B cell (primary cell): ENCODE data around the gene DOCK1. TPM values are rescaled to one million over a fixed set of nuclear protein-coding genes. Genes with fewer than 3 reads are reported as not detected.

Source experiments
- ATAC-seq: fragments of 200-7000 bp; cut with Tn5 transposase; one replicate; pipeline ENCODE4 v1.10.0; 2021; ENCODE audit warnings: low read depth, mild to moderate bottlenecking, moderate number of reproducible peaks, moderate library complexity
- CTCF ChIA-PET: fragments of 350-600 bp; sonication (Branson Sonifier 250); formaldehyde crosslinking; loops from one replicate; lab custom pipeline; 2021; ENCODE audit warnings: antibody characterized with exemption, inconsistent platforms; lab: Charles Lee
- POLR2A ChIA-PET: fragments of 350-600 bp; sonication (Branson Sonifier 250); formaldehyde crosslinking; loops from one replicate; lab custom pipeline; 2021; ENCODE audit warnings: antibody characterized with exemption; lab: Charles Lee
- DNase-seq: peaks from one replicate; pipeline ENCODE4 v3.0.0; 2013
- H2AFZ ChIP-seq: 2 replicates; pipeline ENCODE4 v1.6.1; 2012; ENCODE audit warnings: mild to moderate bottlenecking, low read depth, low read length; ENCODE audit not compliant: insufficient read depth, poor library complexity, severe bottlenecking
- H3K27ac ChIP-seq, 2 donors: 1 replicate in 1 of 2; 2 replicates in 1 of 2; pipeline ENCODE4 v1.5.1; 2012 to 2013; ENCODE audit warnings: low read length in 2 of 2, mild to moderate bottlenecking in 2 of 2, moderate library complexity in 1 of 2
- H3K27me3 ChIP-seq, 4 experiments: fragments of 200-600 bp in 1 of 4; sonication (generic) in 1 of 4; replicated peaks in 1 of 4; 1 replicate in 2 of 4; 2 replicates in 2 of 4; pipeline versions ENCODE4 v1.6.1 to v1.7.0; 2013 to 2016; ENCODE audit warnings: low read length in 3 of 4, mild to moderate bottlenecking in 2 of 4, mixed read lengths in 1 of 4, moderate library complexity in 1 of 4; ENCODE audit not compliant: insufficient read depth in 4 of 4, control insufficient read depth in 3 of 4; ENCODE audit errors: control extremely low read depth in 1 of 4
- H3K36me3 ChIP-seq, 2 experiments: replicated peaks in 1 of 2; 1 replicate in 1 of 2; 2 replicates in 1 of 2; pipeline versions ENCODE4 v1.6.1 to v1.7.1; 2013; ENCODE audit warnings: low read length in 1 of 2; ENCODE audit not compliant: insufficient read depth in 2 of 2, control insufficient read depth in 1 of 2; ENCODE audit errors: control extremely low read depth in 1 of 2, extremely low read depth in 1 of 2
- H3K4me1 ChIP-seq, 2 donors: fragments of 200-600 bp in 1 of 2; sonication (generic) in 1 of 2; 1 replicate in 1 of 2; 2 replicates in 1 of 2; pipeline versions ENCODE4 v1.5.1 to v1.6.1; 2013 to 2017; ENCODE audit warnings: low read length in 2 of 2; ENCODE audit not compliant: control insufficient read depth in 2 of 2, insufficient read depth in 2 of 2
- H3K4me2 ChIP-seq: replicated peaks from 2 replicates; pipeline ENCODE3; 2012; ENCODE audit warnings: mild to moderate bottlenecking, low read depth, low read length; ENCODE audit not compliant: poor library complexity, severe bottlenecking
- H3K4me3 ChIP-seq, 5 experiments: fragments of 200-600 bp in 1 of 5; sonication (generic) in 1 of 5; 1 replicate in 3 of 5; 2 replicates in 2 of 5; pipeline versions ENCODE4 v1.5.1 to v1.7.0; 2011 to 2016; ENCODE audit warnings: low read length in 4 of 5, mild to moderate bottlenecking in 4 of 5, low read depth in 2 of 5, control low read depth in 1 of 5, moderate library complexity in 1 of 5; ENCODE audit not compliant: insufficient read depth in 1 of 5; ENCODE audit errors: control extremely low read depth in 1 of 5, extremely low read depth in 1 of 5
- H3K79me2 ChIP-seq: fragments of 200-600 bp; sonication (generic); one replicate; pipeline ENCODE4 v1.6.0; 2016; ENCODE audit warnings: low read length; ENCODE audit not compliant: control insufficient read depth, insufficient read depth
- H3K9ac ChIP-seq: fragments of 200-600 bp; sonication (generic); 2 replicates; pipeline ENCODE4 v1.6.1; 2017; ENCODE audit warnings: mild to moderate bottlenecking, low read length, moderate library complexity
- H3K9me3 ChIP-seq, 3 donors: one replicate each; pipeline versions ENCODE4 v1.6.1 to v1.7.1; 2013; ENCODE audit warnings: low read length in 2 of 3; ENCODE audit not compliant: control insufficient read depth in 2 of 3, insufficient read depth in 1 of 3; ENCODE audit errors: control extremely low read depth in 1 of 3
- H4K20me1 ChIP-seq: 2 replicates; pipeline ENCODE4 v1.6.0; 2012; ENCODE audit warnings: mild to moderate bottlenecking, low read length; ENCODE audit not compliant: insufficient read depth, control insufficient read depth, poor library complexity, severe bottlenecking
- H3K27ac Mint-ChIP-seq: one replicate; pipeline ENCODE4 v1.8.0; 2021; ENCODE audit warnings: mixed read lengths
- H3K27me3 Mint-ChIP-seq: one replicate; pipeline ENCODE4 v1.8.0; 2021; ENCODE audit warnings: mixed read lengths
- H3K4me1 Mint-ChIP-seq: one replicate; pipeline ENCODE4 v1.8.0; 2021; ENCODE audit warnings: mixed read lengths
- H3K4me3 Mint-ChIP-seq: one replicate; pipeline ENCODE4 v1.8.0; 2021; ENCODE audit warnings: mixed read lengths
- H3K9me3 Mint-ChIP-seq: one replicate; pipeline ENCODE4 v1.8.0; 2022; ENCODE audit warnings: mixed read lengths; ENCODE audit not compliant: insufficient read depth
- CTCF ChIP-seq: fragments of 200-600 bp; IDR thresholded peaks from one replicate; pipeline ENCODE4 v1.8.0; 2022; ENCODE audit warnings: antibody characterized with exemption, mild to moderate bottlenecking
- EZH2 ChIP-seq: IDR thresholded peaks from 2 replicates; pipeline ENCODE4 v1.6.1; 2012; ENCODE audit warnings: borderline replicate concordance, low read depth, mild to moderate bottlenecking, moderate library complexity, low read length; ENCODE audit not compliant: insufficient read depth, poor library complexity, severe bottlenecking
- WGBS: methylation state at CpG from one replicate; pipeline ENCODE4 v1.1.5; 2013; ENCODE audit warnings: missing lambda C conversion rate; ENCODE audit not compliant: insufficient coverage; 5-methylcytosine and 5-hydroxymethylcytosine counted together
- intact Hi-C: fragments of 100-400 bp; cut with micrococcal nuclease; formaldehyde crosslinking; loops from one replicate; pipeline ENCODE4 v1.10.0; 2022
- polyA plus RNA-seq: library from polyadenylated mRNA; depleted of rRNA; stranded (reverse); fragments of >200 nt; gene quantifications from 2 replicates; pipeline ENCODE4 v1.2.3, GENCODE V29; 2012
- total RNA-seq, 2 donors: library from RNA; stranded (reverse); fragments of 120-200 nt in 1 of 2; gene quantifications; 1 replicate in 1 of 2; 2 replicates in 1 of 2; pipeline versions ENCODE4 v1.2.3 to v1.2.4, GENCODE V29; 2013 to 2022

DOCK1 gene
- total and polyA plus RNA-seq, 2 donors (not counting 1 experiment from before 2014, with no cell fraction given), result not detected

- no peak overlapping the region for H3K9ac ChIP-seq
- H3K27me3 Mint-ChIP-seq, result no peaks in the 10 kb centered on the region
- H3K4me2 ChIP-seq, result no peak overlapping the region
- no peak overlapping the region for H3K4me3 ChIP-seq
- no peaks in the 10 kb centered on the region for H3K9me3 ChIP-seq
- no peaks in the 10 kb centered on the region for H3K4me1 Mint-ChIP-seq
- DNase-seq, result no peak
- H3K4me3 Mint-ChIP-seq, result no peak overlapping the region
- H3K9me3 Mint-ChIP-seq, result no peaks in the 10 kb centered on the region
- ATAC-seq, result no peak
- H4K20me1 ChIP-seq, result no peaks in the 10 kb centered on the region
- no peaks in the 10 kb centered on the region for H3K79me2 ChIP-seq
- H3K27me3 ChIP-seq, result no peaks in the 10 kb centered on the region
- TF ChIP-seq EZH2 (no peak), CTCF (no peak)
- H3K36me3 ChIP-seq, result no peaks in the 10 kb centered on the region
- no CpG with 5 or more reads among the region's 2 CpGs for WGBS
- no peak overlapping the region for H3K27ac Mint-ChIP-seq
- no peak overlapping the region for H2AFZ ChIP-seq
- intact Hi-C loops, result no loop called here
- H3K4me1 ChIP-seq, result no peaks in the 10 kb centered on the region
- H3K27ac ChIP-seq, result no peak overlapping the region
- POLR2A ChIA-PET, result no interaction called here
- CTCF ChIA-PET, result no interaction called here
These were observed 252.4 kb downstream of the DOCK1 start for GRCh38 chr10:127157506-127158200.

- Histone ChIP-seq H3K4me1 (no peaks in the 10 kb centered on the region), H3K9ac (no peak overlapping the region), H2AFZ (no peak overlapping the region), H3K27ac (no peak overlapping the region), H3K36me3 (no peaks in the 10 kb centered on the region), H3K79me2 (no peaks in the 10 kb centered on the region), H3K4me3 (no peak overlapping the region), H3K4me2 (no peak overlapping the region), H4K20me1 (no peaks in the 10 kb centered on the region), H3K27me3 (no peaks in the 10 kb centered on the region), H3K9me3 (no peaks in the 10 kb centered on the region)
- ATAC-seq (no peak), DNase-seq (no peak)
- no peak for TF ChIP-seq CTCF
- no peak for TF ChIP-seq EZH2
- ChIA-PET POLR2A (no interaction called here), CTCF (no interaction called here)
- 100% methylated on average over 2 of the region's 2 CpGs for WGBS
- no peaks in the 10 kb centered on the region for H3K27me3 Mint-ChIP-seq
- intact Hi-C loops, result no loop called here
- H3K4me1 Mint-ChIP-seq, result no peaks in the 10 kb centered on the region
- H3K27ac Mint-ChIP-seq, result no peak overlapping the region
- H3K9me3 Mint-ChIP-seq, result no peaks in the 10 kb centered on the region
- H3K4me3 Mint-ChIP-seq, result no peak overlapping the region
These were observed 253.4 kb downstream of the DOCK1 start for GRCh38 chr10:127158662-127159061.
